Chondrocyte (in vitro differentiated cells): ENCODE measurements around the gene MYL9. TPM values are rescaled to one million over a fixed set of nuclear protein-coding genes. Genes with fewer than 3 reads are reported as not detected.

Experiments used
- DNase-seq: peaks from one replicate; pipeline ENCODE4 v3.0.0; 2021; ENCODE audit warnings: mixed read lengths, low spot score
- H3K27ac Mint-ChIP-seq: one replicate; pipeline ENCODE4 v1.8.0; 2021; ENCODE audit warnings: mild to moderate bottlenecking, moderate library complexity, mixed read lengths; ENCODE audit not compliant: unreplicated experiment
- H3K27me3 Mint-ChIP-seq: 2 replicates; pipeline ENCODE4 v1.8.0; 2021; ENCODE audit warnings: low read depth, mixed read lengths
- H3K36me3 Mint-ChIP-seq: 2 replicates; pipeline ENCODE4 v1.8.0; 2021; ENCODE audit warnings: low read depth, mixed read lengths
- H3K4me1 Mint-ChIP-seq: 2 replicates; pipeline ENCODE4 v1.8.0; 2021; ENCODE audit warnings: low read depth, mild to moderate bottlenecking, mixed read lengths
- H3K4me3 Mint-ChIP-seq: one replicate; pipeline ENCODE4 v1.8.0; 2021; ENCODE audit warnings: mild to moderate bottlenecking, moderate library complexity, mixed read lengths; ENCODE audit not compliant: unreplicated experiment
- H3K9me3 Mint-ChIP-seq: 2 replicates; pipeline ENCODE4 v1.8.0; 2021; ENCODE audit warnings: low read depth, mixed read lengths
- CTCF ChIP-seq: fragments of 200-600 bp; sonication (generic); IDR thresholded peaks from 2 replicates; pipeline ENCODE4 v1.5.0; 2021; ENCODE audit warnings: antibody characterized with exemption, mild to moderate bottlenecking, moderate library complexity
- total RNA-seq: library from RNA; stranded (reverse); gene quantifications from 3 replicates; pipeline ENCODE4 v1.2.1, GENCODE V29; 2021

The MYL9 gene
- total RNA-seq, 1 donor from 2014 or later = 1,930 TPM

- Mint-ChIP-seq H3K27ac (no peak overlapping the region), H3K9me3 (no peaks in the 10 kb centered on the region), H3K4me1 (peaks cover 12% of the 10 kb centered on the region), H3K27me3 (no peaks in the 10 kb centered on the region), H3K4me3 (no peak overlapping the region), H3K36me3 (peaks cover 6% of the 10 kb centered on the region)
- TF ChIP-seq CTCF = no peak
- DNase-seq = no peak
These were observed 50.0 kb downstream of the MYL9 start for GRCh38 chr20:36591281-36591680.

- Mint-ChIP-seq H3K27me3 (no peaks in the 10 kb centered on the region), H3K4me1 (peaks cover 12% of the 10 kb centered on the region), H3K4me3 (no peak overlapping the region), H3K36me3 (peaks cover 5% of the 10 kb centered on the region), H3K27ac (peak overlapping the region; percentile 19), H3K9me3 (no peaks in the 10 kb centered on the region)
- no peak for DNase-seq
- TF ChIP-seq CTCF = peak; percentile 78
These were observed 50.7 kb downstream of the MYL9 start for GRCh38 chr20:36591854-36592641.

- Mint-ChIP-seq H3K36me3 (peaks cover 5% of the 10 kb centered on the region), H3K27ac (no peak overlapping the region), H3K4me1 (peaks cover 12% of the 10 kb centered on the region), H3K9me3 (no peaks in the 10 kb centered on the region), H3K27me3 (no peaks in the 10 kb centered on the region), H3K4me3 (no peak overlapping the region)
- DNase-seq = no peak
- TF ChIP-seq CTCF = no peak
These were observed 52.1 kb downstream of the MYL9 start for GRCh38 chr20:36593347-36593929.

GRCh38 chr20:36599912-36600345, 58.6 kb downstream of the MYL9 start:
- Mint-ChIP-seq H3K4me3 (no peak overlapping the region), H3K27me3 (no peaks in the 10 kb centered on the region), H3K4me1 (peaks cover 1% of the 10 kb centered on the region), H3K27ac (no peak overlapping the region), H3K9me3 (no peaks in the 10 kb centered on the region), H3K36me3 (no peaks in the 10 kb centered on the region)
- TF ChIP-seq CTCF = no peak
- DNase-seq = no peak

Other genes with a start within 250 kb of the MYL9 start
- gene DLGAP4, start 235.2 kb upstream of the MYL9 start, total RNA-seq = 140 to 165 TPM (median 161 TPM) in 3 replicates
- 15.8 to 24.2 TPM (median 18.8 TPM) in 3 replicates for gene TGIF2, start 32.1 kb downstream of the MYL9 start, total RNA-seq
- gene RAB5IF, start 64.3 kb downstream of the MYL9 start, total RNA-seq = 71.3 to 74.0 TPM (median 71.5 TPM) in 3 replicates
- gene SLA2, start 104.7 kb downstream of the MYL9 start, total RNA-seq = 0.24 TPM in 1 of 3 replicates, not detected in the others
- 27.6 to 34.5 TPM (median 28.1 TPM) in 3 replicates for gene NDRG3, start 204.6 kb downstream of the MYL9 start, total RNA-seq
- 7.4 to 14.9 TPM (median 8.3 TPM) in 3 replicates for gene DSN1, start 232.2 kb downstream of the MYL9 start, total RNA-seq